B cell (primary cell): Measurements from ENCODE around the gene STC2. TPM values are rescaled to one million over a fixed set of nuclear protein-coding genes. Genes with fewer than 3 reads are reported as not detected.

Experiments
- ATAC-seq: fragments of 200-7000 bp; cut with Tn5 transposase; one replicate; pipeline ENCODE4 v1.10.0; 2021; ENCODE audit warnings: low read depth, mild to moderate bottlenecking, moderate number of reproducible peaks, moderate library complexity
- CTCF ChIA-PET: fragments of 350-600 bp; sonication (Branson Sonifier 250); formaldehyde crosslinking; loops from one replicate; lab custom pipeline; 2021; ENCODE audit warnings: antibody characterized with exemption, inconsistent platforms; lab: Charles Lee
- POLR2A ChIA-PET: fragments of 350-600 bp; sonication (Branson Sonifier 250); formaldehyde crosslinking; loops from one replicate; lab custom pipeline; 2021; ENCODE audit warnings: antibody characterized with exemption; lab: Charles Lee
- DNase-seq: peaks from one replicate; pipeline ENCODE4 v3.0.0; 2013
- H2AFZ ChIP-seq: 2 replicates; pipeline ENCODE4 v1.6.1; 2012; ENCODE audit warnings: mild to moderate bottlenecking, low read depth, low read length; ENCODE audit not compliant: insufficient read depth, poor library complexity, severe bottlenecking
- H3K27ac ChIP-seq, 2 donors: 1 replicate in 1 of 2; 2 replicates in 1 of 2; pipeline ENCODE4 v1.5.1; 2012 to 2013; ENCODE audit warnings: low read length in 2 of 2, mild to moderate bottlenecking in 2 of 2, moderate library complexity in 1 of 2
- H3K27me3 ChIP-seq, 4 experiments: fragments of 200-600 bp in 1 of 4; sonication (generic) in 1 of 4; replicated peaks in 1 of 4; 1 replicate in 2 of 4; 2 replicates in 2 of 4; pipeline versions ENCODE4 v1.6.1 to v1.7.0; 2013 to 2016; ENCODE audit warnings: low read length in 3 of 4, mild to moderate bottlenecking in 2 of 4, mixed read lengths in 1 of 4, moderate library complexity in 1 of 4; ENCODE audit not compliant: insufficient read depth in 4 of 4, control insufficient read depth in 3 of 4; ENCODE audit errors: control extremely low read depth in 1 of 4
- H3K36me3 ChIP-seq, 2 experiments: replicated peaks in 1 of 2; 1 replicate in 1 of 2; 2 replicates in 1 of 2; pipeline versions ENCODE4 v1.6.1 to v1.7.1; 2013; ENCODE audit warnings: low read length in 1 of 2; ENCODE audit not compliant: insufficient read depth in 2 of 2, control insufficient read depth in 1 of 2; ENCODE audit errors: control extremely low read depth in 1 of 2, extremely low read depth in 1 of 2
- H3K4me1 ChIP-seq, 2 donors: fragments of 200-600 bp in 1 of 2; sonication (generic) in 1 of 2; 1 replicate in 1 of 2; 2 replicates in 1 of 2; pipeline versions ENCODE4 v1.5.1 to v1.6.1; 2013 to 2017; ENCODE audit warnings: low read length in 2 of 2; ENCODE audit not compliant: control insufficient read depth in 2 of 2, insufficient read depth in 2 of 2
- H3K4me2 ChIP-seq: replicated peaks from 2 replicates; pipeline ENCODE3; 2012; ENCODE audit warnings: mild to moderate bottlenecking, low read depth, low read length; ENCODE audit not compliant: poor library complexity, severe bottlenecking
- H3K4me3 ChIP-seq, 5 experiments: fragments of 200-600 bp in 1 of 5; sonication (generic) in 1 of 5; 1 replicate in 3 of 5; 2 replicates in 2 of 5; pipeline versions ENCODE4 v1.5.1 to v1.7.0; 2011 to 2016; ENCODE audit warnings: low read length in 4 of 5, mild to moderate bottlenecking in 4 of 5, low read depth in 2 of 5, control low read depth in 1 of 5, moderate library complexity in 1 of 5; ENCODE audit not compliant: insufficient read depth in 1 of 5; ENCODE audit errors: control extremely low read depth in 1 of 5, extremely low read depth in 1 of 5
- H3K79me2 ChIP-seq: fragments of 200-600 bp; sonication (generic); one replicate; pipeline ENCODE4 v1.6.0; 2016; ENCODE audit warnings: low read length; ENCODE audit not compliant: control insufficient read depth, insufficient read depth
- H3K9ac ChIP-seq: fragments of 200-600 bp; sonication (generic); 2 replicates; pipeline ENCODE4 v1.6.1; 2017; ENCODE audit warnings: mild to moderate bottlenecking, low read length, moderate library complexity
- H3K9me3 ChIP-seq, 3 donors: one replicate each; pipeline versions ENCODE4 v1.6.1 to v1.7.1; 2013; ENCODE audit warnings: low read length in 2 of 3; ENCODE audit not compliant: control insufficient read depth in 2 of 3, insufficient read depth in 1 of 3; ENCODE audit errors: control extremely low read depth in 1 of 3
- H4K20me1 ChIP-seq: 2 replicates; pipeline ENCODE4 v1.6.0; 2012; ENCODE audit warnings: mild to moderate bottlenecking, low read length; ENCODE audit not compliant: insufficient read depth, control insufficient read depth, poor library complexity, severe bottlenecking
- H3K27ac Mint-ChIP-seq: one replicate; pipeline ENCODE4 v1.8.0; 2021; ENCODE audit warnings: mixed read lengths
- H3K27me3 Mint-ChIP-seq: one replicate; pipeline ENCODE4 v1.8.0; 2021; ENCODE audit warnings: mixed read lengths
- H3K4me1 Mint-ChIP-seq: one replicate; pipeline ENCODE4 v1.8.0; 2021; ENCODE audit warnings: mixed read lengths
- H3K4me3 Mint-ChIP-seq: one replicate; pipeline ENCODE4 v1.8.0; 2021; ENCODE audit warnings: mixed read lengths
- H3K9me3 Mint-ChIP-seq: one replicate; pipeline ENCODE4 v1.8.0; 2022; ENCODE audit warnings: mixed read lengths; ENCODE audit not compliant: insufficient read depth
- CTCF ChIP-seq: fragments of 200-600 bp; IDR thresholded peaks from one replicate; pipeline ENCODE4 v1.8.0; 2022; ENCODE audit warnings: antibody characterized with exemption, mild to moderate bottlenecking
- EZH2 ChIP-seq: IDR thresholded peaks from 2 replicates; pipeline ENCODE4 v1.6.1; 2012; ENCODE audit warnings: borderline replicate concordance, low read depth, mild to moderate bottlenecking, moderate library complexity, low read length; ENCODE audit not compliant: insufficient read depth, poor library complexity, severe bottlenecking
- WGBS: methylation state at CpG from one replicate; pipeline ENCODE4 v1.1.5; 2013; ENCODE audit warnings: missing lambda C conversion rate; ENCODE audit not compliant: insufficient coverage; 5-methylcytosine and 5-hydroxymethylcytosine counted together
- intact Hi-C: fragments of 100-400 bp; cut with micrococcal nuclease; formaldehyde crosslinking; loops from one replicate; pipeline ENCODE4 v1.10.0; 2022
- polyA plus RNA-seq: library from polyadenylated mRNA; depleted of rRNA; stranded (reverse); fragments of >200 nt; gene quantifications from 2 replicates; pipeline ENCODE4 v1.2.3, GENCODE V29; 2012
- total RNA-seq, 2 donors: library from RNA; stranded (reverse); fragments of 120-200 nt in 1 of 2; gene quantifications; 1 replicate in 1 of 2; 2 replicates in 1 of 2; pipeline versions ENCODE4 v1.2.3 to v1.2.4, GENCODE V29; 2013 to 2022

STC2 gene
- total and polyA plus RNA-seq, 2 donors (not counting 1 experiment from before 2014, with no cell fraction given), result not detected

DNA sequence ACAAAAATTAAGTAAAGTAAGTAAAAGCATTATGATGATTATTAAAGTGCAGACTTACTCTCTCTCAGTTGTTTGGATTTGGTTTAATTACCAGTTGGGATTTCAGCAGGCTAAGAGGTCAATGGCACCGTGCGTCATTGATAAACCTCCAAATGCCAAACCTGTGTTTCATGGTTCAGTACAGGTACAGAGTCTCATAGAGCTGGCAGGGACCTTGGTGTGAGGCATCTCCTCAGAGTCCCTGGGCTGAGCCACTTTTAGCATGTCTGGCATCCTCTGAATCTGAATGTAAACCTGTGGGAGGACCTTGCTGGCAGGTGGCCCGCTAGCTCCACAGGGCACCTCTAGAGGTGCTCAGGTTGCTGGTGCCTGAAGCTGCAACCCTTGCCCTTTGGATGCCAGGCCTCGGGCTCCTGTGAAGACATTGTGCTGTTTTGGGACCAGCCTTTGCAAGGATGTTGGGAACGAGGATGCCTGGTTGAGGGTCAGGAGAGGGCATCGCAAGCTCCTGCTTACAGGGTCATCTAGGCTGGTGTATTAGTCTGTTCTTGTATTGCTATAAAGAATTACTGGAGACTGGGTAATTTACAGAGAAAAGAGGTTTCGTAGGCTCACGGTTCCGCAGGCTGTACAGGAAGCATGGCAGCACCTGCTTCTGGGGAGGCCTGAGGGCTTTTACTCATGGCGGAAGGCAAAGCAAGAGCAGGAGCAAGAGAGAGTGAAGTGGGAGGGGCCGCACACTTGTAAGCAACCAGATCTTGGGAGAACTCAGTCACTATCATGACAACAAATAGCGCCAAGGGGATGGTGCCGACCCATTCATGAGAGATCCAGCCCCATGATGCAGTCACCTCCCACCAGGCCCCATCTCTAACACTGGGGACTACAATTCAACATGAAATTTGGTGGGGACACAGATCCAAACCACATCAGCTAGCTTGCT lies 14.9 kb upstream of the STC2 start:
- H2AFZ ChIP-seq, result no peak overlapping the region
- H3K27me3 ChIP-seq, result peaks cover 0 to 6% (median 0%) of the 10 kb centered on the region in 4 experiments
- 94% methylated on average over 11 of the region's 13 CpGs for WGBS
- POLR2A ChIA-PET, result no interaction called here
- no peak for DNase-seq
- no peak for ATAC-seq
- Mint-ChIP-seq H3K27me3 (peaks cover 16% of the 10 kb centered on the region), H3K9me3 (no peaks in the 10 kb centered on the region), H3K27ac (no peak overlapping the region), H3K4me3 (no peak overlapping the region), H3K4me1 (no peaks in the 10 kb centered on the region)
- H3K36me3 ChIP-seq, result no peaks in the 10 kb centered on the region
- intact Hi-C loops, result no loop called here
- H3K4me1 ChIP-seq, result no peaks in the 10 kb centered on the region
- H3K4me2 ChIP-seq, result no peak overlapping the region
- no peaks in the 10 kb centered on the region for H3K79me2 ChIP-seq
- H3K9ac ChIP-seq, result no peak overlapping the region
- no peaks in the 10 kb centered on the region for H4K20me1 ChIP-seq
- no peak overlapping the region for H3K27ac ChIP-seq
- TF ChIP-seq CTCF (no peak), EZH2 (no peak)
- H3K4me3 ChIP-seq, result no peak overlapping the region
- H3K9me3 ChIP-seq, result peaks cover 0 to 6% (median 0%) of the 10 kb centered on the region in 3 donors
- CTCF ChIA-PET, result no interaction called here

DNA sequence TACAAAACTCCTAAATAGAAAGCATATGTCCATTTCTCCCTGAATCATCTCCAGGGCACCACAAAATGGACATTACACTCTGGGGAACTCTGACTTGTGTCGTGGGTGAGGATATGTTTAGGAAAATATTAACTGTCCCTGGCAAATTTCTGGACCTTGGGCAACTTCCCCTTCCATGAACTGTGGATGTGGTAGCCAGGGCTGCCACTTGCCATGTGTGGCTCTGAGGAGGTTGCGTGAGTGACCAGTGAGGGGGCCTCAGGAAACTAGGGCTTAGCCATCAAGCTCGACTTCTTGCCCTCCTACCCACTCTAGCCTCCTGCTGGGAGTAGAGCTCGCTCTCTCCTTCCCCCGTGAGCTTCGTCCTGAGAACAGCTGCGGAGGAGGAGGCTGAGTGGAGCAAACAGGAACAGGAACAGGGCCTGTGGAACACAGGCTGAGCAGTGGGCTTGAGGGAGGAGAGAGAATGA lies 13.8 kb upstream of the STC2 start:
- H3K4me1 Mint-ChIP-seq, result no peaks in the 10 kb centered on the region

More for the DNA sequence above, 13.8 kb upstream of the STC2 start:
- CTCF ChIA-PET, result no interaction called here
- intact Hi-C loops, result no loop called here
- Histone ChIP-seq H3K4me2 (no peak overlapping the region), H4K20me1 (no peaks in the 10 kb centered on the region), H3K9ac (no peak overlapping the region), H3K27me3 (peaks cover 0 to 6% (median 0%) of the 10 kb centered on the region in 4 experiments), H3K4me1 (no peaks in the 10 kb centered on the region), H3K4me3 (no peak overlapping the region), H3K36me3 (no peaks in the 10 kb centered on the region), H3K79me2 (no peaks in the 10 kb centered on the region), H3K27ac (no peak overlapping the region), H2AFZ (no peak overlapping the region), H3K9me3 (peaks cover 0 to 6% (median 0%) of the 10 kb centered on the region in 3 donors)
- no peaks in the 10 kb centered on the region for H3K9me3 Mint-ChIP-seq
- no peak overlapping the region for H3K4me3 Mint-ChIP-seq
- 73% methylated on average over 2 of the region's 7 CpGs for WGBS
- ATAC-seq (no peak), DNase-seq (no peak)
- H3K27ac Mint-ChIP-seq, result no peak overlapping the region
- TF ChIP-seq EZH2, result no peak
- no peak for TF ChIP-seq CTCF
- POLR2A ChIA-PET, result no interaction called here
- H3K27me3 Mint-ChIP-seq, result peaks cover 16% of the 10 kb centered on the region
